GM18511 (cell line): ENCODE results near the gene PDXDC1.
"Not testable (repeated sequence)": the region's sequence is repeated elsewhere in the genome, so short reads cannot be mapped to it uniquely, and the experiment has no call there.

Source experiments
- ATAC-seq: cut with Tn5 transposase; IDR thresholded peaks from one replicate; pipeline ENCODE4 v1.9.1; 2021; ENCODE audit warnings: mild to moderate bottlenecking, moderate library complexity; ENCODE audit not compliant: unreplicated experiment

The PDXDC1 gene

GRCh38 chr16:15154650-15155562 is 180.1 kb downstream of the PDXDC1 start:
- not testable (repeated sequence) for ATAC-seq

GRCh38 chr16:15157644-15158043 is 182.8 kb downstream of the PDXDC1 start:
- not testable (repeated sequence) for ATAC-seq

- not testable (repeated sequence) for ATAC-seq
These were observed 184.8 kb downstream of the PDXDC1 start for GRCh38 chr16:15159671-15160070.

GRCh38 chr16:15160571-15160970 is 185.7 kb downstream of the PDXDC1 start:
- not testable (repeated sequence) for ATAC-seq

DNA sequence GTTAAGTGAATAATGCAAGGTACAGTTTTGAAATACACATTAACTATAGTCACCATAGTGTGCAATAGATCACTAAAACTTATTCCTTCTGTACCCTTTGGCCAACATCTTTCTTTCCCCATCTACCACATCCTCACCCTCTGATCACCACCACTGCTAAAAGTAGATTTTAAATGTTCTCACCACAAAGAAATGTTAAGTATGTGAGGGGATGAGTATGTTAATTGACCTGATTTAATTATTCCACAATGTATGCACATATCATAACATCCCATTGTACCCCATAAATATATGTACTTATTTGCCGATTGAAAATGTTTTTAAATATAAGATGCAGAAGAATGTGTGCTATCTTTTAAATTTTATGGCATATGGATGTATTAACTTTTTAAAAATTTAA is 188.2 kb downstream of the PDXDC1 start:
- not testable (repeated sequence) for ATAC-seq

DNA sequence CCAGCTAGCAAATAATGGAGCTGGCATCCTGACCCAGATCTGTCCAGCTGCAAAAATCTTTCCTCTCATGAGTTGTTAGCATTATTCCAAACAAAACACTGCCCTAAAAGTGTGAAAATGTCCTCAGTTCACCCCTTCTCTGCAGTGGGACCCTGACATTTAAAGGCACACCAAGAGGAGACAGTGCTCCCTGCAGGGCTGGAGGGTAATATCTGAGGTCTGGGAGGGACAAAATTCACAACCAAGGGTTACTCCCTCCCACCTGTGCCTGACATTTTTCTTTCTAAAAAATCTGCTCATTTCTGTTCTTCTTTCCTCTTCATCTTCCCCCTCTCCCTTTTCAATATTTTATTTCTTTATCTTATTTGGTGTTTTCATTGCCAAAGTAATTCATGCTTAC is 191.4 kb downstream of the PDXDC1 start:
- not testable (repeated sequence) for ATAC-seq

- not testable (repeated sequence) for ATAC-seq
These were observed 193.5 kb downstream of the PDXDC1 start for GRCh38 chr16:15168303-15168702.

DNA sequence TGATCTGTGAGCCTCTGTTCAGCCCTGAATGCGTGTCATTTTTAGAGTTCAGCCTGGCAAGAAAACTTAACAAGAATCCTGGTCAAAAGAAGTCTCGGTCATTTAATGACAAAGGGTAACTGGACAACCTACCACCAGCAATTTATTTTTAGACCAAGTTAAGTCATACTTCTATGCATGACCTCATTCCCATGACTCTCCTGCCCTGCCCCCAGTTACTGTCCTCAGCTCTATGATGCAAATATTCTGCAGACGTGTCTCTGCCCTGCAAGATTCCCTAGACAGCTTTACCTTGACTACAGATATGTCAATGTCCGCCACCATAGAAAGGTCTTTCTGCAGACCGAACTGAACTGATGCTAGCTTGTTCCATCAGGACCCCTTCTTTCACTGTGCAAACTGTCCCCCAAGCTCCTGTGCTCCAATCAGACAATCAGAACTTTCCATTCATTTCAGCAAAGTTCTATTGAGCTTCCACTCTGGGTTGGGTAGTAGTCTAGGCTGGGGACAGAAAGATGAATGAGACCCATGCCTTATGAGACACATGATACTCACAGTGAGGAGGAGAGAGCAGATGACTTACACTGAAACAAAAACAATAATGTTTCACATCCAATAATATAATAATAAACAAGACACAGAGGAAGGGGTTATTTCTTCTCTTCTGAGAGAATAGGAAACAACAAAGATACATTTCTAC is 194.3 kb downstream of the PDXDC1 start:
- not testable (repeated sequence) for ATAC-seq

DNA sequence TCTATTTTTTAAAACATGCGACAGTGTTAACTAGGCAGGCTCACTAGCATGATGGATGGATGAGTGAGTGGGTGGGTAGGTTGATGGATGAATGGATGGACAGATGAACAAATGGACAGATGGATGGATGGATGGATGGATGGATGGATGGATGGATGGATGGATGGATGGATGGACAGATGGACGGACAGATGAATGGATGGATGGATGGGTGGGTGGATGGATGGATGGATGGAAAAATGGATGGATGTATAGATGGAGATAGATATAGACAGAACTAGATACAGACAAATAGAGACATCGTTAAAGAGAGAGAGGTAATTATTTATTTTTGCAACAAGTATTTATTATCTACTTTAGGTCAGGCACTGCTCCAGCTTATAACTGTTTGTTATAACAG is 205.1 kb downstream of the PDXDC1 start:
- ATAC-seq = not testable (repeated sequence)

- ATAC-seq = not testable (repeated sequence)
These were observed 206.1 kb downstream of the PDXDC1 start for GRCh38 chr16:15180946-15181345.

GRCh38 chr16:15184000-15184399 is 209.2 kb downstream of the PDXDC1 start:
- ATAC-seq = not testable (repeated sequence)
